Ishikawa (cell line): ENCODE measurements around the gene MARCHF3.

Experiments
- CEBPB ChIP-seq: IDR thresholded peaks from 2 replicates; pipeline ENCODE4 v1.6.1; 2012
- CREB1 ChIP-seq: IDR thresholded peaks from 2 replicates; pipeline ENCODE4 v1.6.1; 2012; ENCODE audit warnings: low read depth
- EGR1 ChIP-seq: IDR thresholded peaks from 2 replicates; pipeline ENCODE4 v1.6.1; 2012
- EP300 ChIP-seq: IDR thresholded peaks from 2 replicates; pipeline ENCODE4 v1.6.1; 2012; ENCODE audit warnings: borderline replicate concordance
- FOXM1 ChIP-seq: IDR thresholded peaks from 2 replicates; pipeline ENCODE4 v1.6.1; 2012; ENCODE audit warnings: low read depth, borderline replicate concordance
- MAX ChIP-seq: IDR thresholded peaks from 2 replicates; pipeline ENCODE4 v1.6.1; 2012
- NFIC ChIP-seq: IDR thresholded peaks from 2 replicates; pipeline ENCODE4 v1.6.1; 2012
- RAD21 ChIP-seq: IDR thresholded peaks from 2 replicates; pipeline ENCODE4 v1.6.1; 2012; ENCODE audit warnings: low read depth
- REST ChIP-seq: IDR thresholded peaks from 2 replicates; pipeline ENCODE4 v1.6.1; 2012; ENCODE audit warnings: low read depth, mild to moderate bottlenecking
- TAF1 ChIP-seq: IDR thresholded peaks from 2 replicates; pipeline ENCODE4 v1.6.1; 2012; ENCODE audit warnings: low read depth, mild to moderate bottlenecking
- TCF12 ChIP-seq: IDR thresholded peaks from 2 replicates; pipeline ENCODE4 v1.6.1; 2012; ENCODE audit warnings: low read depth
- TEAD4 ChIP-seq: IDR thresholded peaks from 2 replicates; pipeline ENCODE4 v1.6.1; 2012
- USF1 ChIP-seq: IDR thresholded peaks from 2 replicates; pipeline ENCODE4 v1.6.1; 2012
- YY1 ChIP-seq: IDR thresholded peaks from 2 replicates; pipeline ENCODE4 v1.6.1; 2012; ENCODE audit warnings: low read depth
- ZBTB7A ChIP-seq: IDR thresholded peaks from 2 replicates; pipeline ENCODE4 v1.6.1; 2012; ENCODE audit warnings: low read depth

MARCHF3 gene

GRCh38 chr5:127003798-127004495 is 26.4 kb downstream of the MARCHF3 start:
- no peak for TF ChIP-seq TCF12
- no peak for TF ChIP-seq FOXM1
- TF ChIP-seq NFIC: no peak
- no peak for TF ChIP-seq EGR1
- TF ChIP-seq YY1: no peak
- TF ChIP-seq USF1: no peak
- TF ChIP-seq CREB1: no peak
- TF ChIP-seq ZBTB7A: no peak
- TF ChIP-seq REST: no peak
- TF ChIP-seq MAX: no peak
- no peak for TF ChIP-seq TAF1
- TF ChIP-seq TEAD4: no peak
- TF ChIP-seq EP300: no peak

GRCh38 chr5:127002390-127002789 is 28.0 kb downstream of the MARCHF3 start:
- no peak for TF ChIP-seq CREB1
- TF ChIP-seq FOXM1: no peak
- no peak for TF ChIP-seq YY1
- no peak for TF ChIP-seq EGR1

GRCh38 chr5:127001621-127002296 is 28.6 kb downstream of the MARCHF3 start:
- TF ChIP-seq MAX (no peak), CREB1 (no peak), TCF12 (no peak), CEBPB (no peak), TEAD4 (no peak), RAD21 (no peak), ZBTB7A (no peak), USF1 (no peak), EP300 (no peak), YY1 (no peak), NFIC (no peak), TAF1 (no peak), REST (no peak), EGR1 (no peak), FOXM1 (no peak)

- TF ChIP-seq TCF12 (no peak), RAD21 (no peak), ZBTB7A (no peak), TEAD4 (no peak), YY1 (no peak), USF1 (no peak), NFIC (no peak), FOXM1 (no peak), REST (no peak), TAF1 (no peak), CREB1 (no peak), EP300 (no peak)
These were observed 31.3 kb downstream of the MARCHF3 start for GRCh38 chr5:126998895-126999570.
